Right lung (tissue), 5 donors: ENCODE measurements around the gene FGD4. TPM values are rescaled to one million over a fixed set of nuclear protein-coding genes. Genes with fewer than 3 reads are reported as not detected.
"Not testable (repeated sequence)": the region's sequence is repeated elsewhere in the genome, so short reads cannot be mapped to it uniquely, and the experiment has no call there.

ENCODE experiments used
- DNase-seq, 2 donors: peaks; one replicate each; pipeline ENCODE4 v3.0.0-alpha.2; 2013
- polyA plus RNA-seq, 5 donors: library from polyadenylated mRNA; unstranded; fragments of 120-200 nt; gene quantifications; one replicate each; pipeline versions ENCODE4 v1.2.1 to v1.2.3, GENCODE V29; 2013; ENCODE audit warnings: inconsistent platforms in 1 of 5, low replicate concordance in 1 of 5; ENCODE audit not compliant: insufficient read length in 5 of 5, insufficient read depth in 1 of 5

The FGD4 gene
- polyA plus RNA-seq, 5 donors: 13.6 to 25.9 (median 24.2) TPM

GRCh38 chr12:32490801-32491200 is 91.4 kb downstream of the FGD4 start:
- DNase-seq: no peak

GRCh38 chr12:32493282-32493681 is 93.9 kb downstream of the FGD4 start:
- no peak for DNase-seq

GRCh38 chr12:32494656-32495055 is 95.3 kb downstream of the FGD4 start:
- DNase-seq: no peak

- no peak for DNase-seq
These were observed 97.6 kb downstream of the FGD4 start for GRCh38 chr12:32496946-32497345.

GRCh38 chr12:32497864-32498263 is 98.5 kb downstream of the FGD4 start:
- DNase-seq: no peak

- DNase-seq: no peak
These were observed 99.7 kb downstream of the FGD4 start for GRCh38 chr12:32499048-32499447.

GRCh38 chr12:32501835-32502333 is 102.5 kb downstream of the FGD4 start:
- peak; percentile 61 to 70 for DNase-seq

- DNase-seq: peak; percentile 64 to 74
These were observed 103.5 kb downstream of the FGD4 start for GRCh38 chr12:32502693-32503502.

- no peak for DNase-seq
These were observed 104.4 kb downstream of the FGD4 start for GRCh38 chr12:32503730-32504129.

- no peak for DNase-seq
These were observed 105.2 kb downstream of the FGD4 start for GRCh38 chr12:32504591-32504990.

- peak; percentile 64 to 70 for DNase-seq
These were observed 105.9 kb downstream of the FGD4 start for GRCh38 chr12:32505067-32505945.

- DNase-seq: not testable (repeated sequence)
These were observed 108.0 kb downstream of the FGD4 start for GRCh38 chr12:32507096-32507941.

- no peak for DNase-seq
These were observed 108.6 kb downstream of the FGD4 start for GRCh38 chr12:32507942-32508320.

GRCh38 chr12:32508626-32509025 is 109.3 kb downstream of the FGD4 start:
- no peak for DNase-seq

GRCh38 chr12:32509328-32510091 is 110.2 kb downstream of the FGD4 start:
- no peak for DNase-seq

GRCh38 chr12:32511976-32512375 is 112.6 kb downstream of the FGD4 start:
- not testable (repeated sequence) for DNase-seq

GRCh38 chr12:32512379-32512778 is 113.0 kb downstream of the FGD4 start:
- DNase-seq: no peak

- no peak for DNase-seq
These were observed 113.6 kb downstream of the FGD4 start for GRCh38 chr12:32512910-32513309.

- no peak for DNase-seq
These were observed 115.9 kb downstream of the FGD4 start for GRCh38 chr12:32515137-32515873.

- no peak for DNase-seq
These were observed 116.9 kb downstream of the FGD4 start for GRCh38 chr12:32516230-32516629.
